H9 (cell line): ENCODE measurements around the gene ZNF407. TPM values are rescaled to one million over a fixed set of nuclear protein-coding genes. Genes with fewer than 3 reads are reported as not detected.

Experiments
- DNase-seq: peaks from one replicate; pipeline ENCODE4 v3.0.0-alpha.2; 2017
- H2AFZ ChIP-seq: one replicate; pipeline ENCODE4 v1.6.1; 2013; ENCODE audit warnings: mild to moderate bottlenecking, low read length, control low read depth, moderate library complexity
- H2AK5ac ChIP-seq: 2 replicates; pipeline ENCODE4 v1.6.1; 2013; ENCODE audit warnings: low read length, control low read depth, mixed read lengths; ENCODE audit not compliant: insufficient read length
- H2BK120ac ChIP-seq: one replicate; pipeline ENCODE4 v1.6.1; 2013; ENCODE audit warnings: low read depth, mild to moderate bottlenecking, low read length, control low read depth, inconsistent platforms; ENCODE audit not compliant: poor library complexity, severe bottlenecking
- H2BK12ac ChIP-seq: 2 replicates; pipeline ENCODE4 v1.6.1; 2013; ENCODE audit warnings: low read length, control low read depth, mixed read lengths, low read depth; ENCODE audit not compliant: insufficient read length
- H2BK15ac ChIP-seq: 2 replicates; pipeline ENCODE4 v1.6.1; 2013; ENCODE audit warnings: low read depth, low read length, control low read depth
- H2BK20ac ChIP-seq: one replicate; pipeline ENCODE4 v1.6.1; 2013; ENCODE audit warnings: low read depth, mild to moderate bottlenecking, low read length, control low read depth, inconsistent platforms; ENCODE audit not compliant: poor library complexity, severe bottlenecking
- H2BK5ac ChIP-seq: 2 replicates; pipeline ENCODE4 v1.6.1; 2013; ENCODE audit warnings: low read length, control low read depth, mixed read lengths; ENCODE audit not compliant: insufficient read length
- H3K14ac ChIP-seq: 2 replicates; pipeline ENCODE4 v1.6.1; 2013; ENCODE audit warnings: low read length, control low read depth; ENCODE audit not compliant: insufficient read depth
- H3K18ac ChIP-seq: 2 replicates; pipeline ENCODE4 v1.6.1; 2013; ENCODE audit warnings: low read depth, mild to moderate bottlenecking, mixed read lengths, low read length, control low read depth; ENCODE audit not compliant: insufficient read length
- H3K23ac ChIP-seq: 2 replicates; pipeline ENCODE4 v1.6.1; 2013; ENCODE audit warnings: low read length, control low read depth, mixed read lengths, low read depth; ENCODE audit not compliant: insufficient read length
- H3K23me2 ChIP-seq: 2 replicates; pipeline ENCODE4 v1.6.1; 2013; ENCODE audit warnings: low read depth, mild to moderate bottlenecking, mixed read lengths, low read length, control low read depth; ENCODE audit not compliant: insufficient read length, poor library complexity, severe bottlenecking
- H3K27ac ChIP-seq: 2 replicates; pipeline ENCODE4 v1.5.1; 2013; ENCODE audit warnings: low read length, control low read depth, mixed read lengths, low read depth; ENCODE audit not compliant: insufficient read length
- H3K27me3 ChIP-seq: 2 replicates; pipeline ENCODE4 v1.6.1; 2013; ENCODE audit warnings: low read length, control low read depth, inconsistent platforms; ENCODE audit not compliant: insufficient read depth
- H3K4ac ChIP-seq: 2 replicates; pipeline ENCODE4 v1.6.1; 2013; ENCODE audit warnings: low read depth, mild to moderate bottlenecking, control low read depth, inconsistent platforms, low read length, moderate library complexity
- H3K4me1 ChIP-seq: 2 replicates; pipeline ENCODE4 v1.6.1; 2013; ENCODE audit warnings: low read length, control low read depth, inconsistent platforms; ENCODE audit not compliant: insufficient read depth
- H3K4me2 ChIP-seq: 2 replicates; pipeline ENCODE4 v1.6.1; 2013; ENCODE audit warnings: low read length, control low read depth, mixed read lengths; ENCODE audit not compliant: insufficient read length, insufficient read depth
- H3K56ac ChIP-seq: 2 replicates; pipeline ENCODE4 v1.6.1; 2013; ENCODE audit warnings: low read depth, mild to moderate bottlenecking, mixed read lengths, low read length, control low read depth; ENCODE audit not compliant: insufficient read length
- H3K79me1 ChIP-seq: 2 replicates; pipeline ENCODE4 v1.6.1; 2013; ENCODE audit warnings: low read depth, mild to moderate bottlenecking, moderate library complexity, low read length, control low read depth, inconsistent platforms; ENCODE audit not compliant: insufficient read depth, poor library complexity, severe bottlenecking
- H3K79me2 ChIP-seq: 2 replicates; pipeline ENCODE4 v1.6.1; 2013; ENCODE audit warnings: low read length, control low read depth, inconsistent platforms; ENCODE audit not compliant: insufficient read depth
- H3K9ac ChIP-seq: 2 replicates; pipeline ENCODE4 v1.6.1; 2013; ENCODE audit warnings: low read length, control low read depth, mixed read lengths; ENCODE audit not compliant: insufficient read length; ENCODE audit errors: extremely low read depth
- H3K9me3 ChIP-seq: one replicate; pipeline ENCODE4 v1.6.1; 2013; ENCODE audit warnings: low read depth, low read length, inconsistent platforms; ENCODE audit not compliant: control insufficient read depth
- H3T11ph ChIP-seq: one replicate; pipeline ENCODE4 v1.6.1; 2013; ENCODE audit warnings: mild to moderate bottlenecking, low read length, control low read depth, inconsistent platforms
- H4K20me1 ChIP-seq: one replicate; pipeline ENCODE4 v1.6.1; 2013; ENCODE audit not compliant: control insufficient read depth, insufficient read length, insufficient read depth
- H4K5ac ChIP-seq: 2 replicates; pipeline ENCODE4 v1.6.1; 2013; ENCODE audit warnings: low read depth, mild to moderate bottlenecking, mixed read lengths, low read length, control low read depth; ENCODE audit not compliant: insufficient read length
- H4K8ac ChIP-seq: replicated peaks from 2 replicates; pipeline ENCODE4 v1.6.1; 2013; ENCODE audit warnings: low read length, control low read depth, mixed read lengths, low read depth; ENCODE audit not compliant: insufficient read length
- H4K91ac ChIP-seq: 2 replicates; pipeline ENCODE4 v1.6.1; 2013; ENCODE audit warnings: low read depth, mild to moderate bottlenecking, moderate library complexity, mixed read lengths, low read length, control low read depth; ENCODE audit not compliant: insufficient read length
- H3K27ac Mint-ChIP-seq, 3 experiments: 2 replicates in 2 of 3; 3 replicates in 1 of 3; pipeline ENCODE4 v1.8.0; 2020 to 2021; ENCODE audit warnings: mixed read lengths in 3 of 3, mild to moderate bottlenecking in 1 of 3, moderate library complexity in 1 of 3
- H3K27me3 Mint-ChIP-seq: 2 replicates; pipeline ENCODE4 v1.8.0; 2021; ENCODE audit warnings: low read depth, mild to moderate bottlenecking, moderate library complexity, mixed read lengths
- H3K36me3 Mint-ChIP-seq, 3 experiments: 2 replicates in 2 of 3; 3 replicates in 1 of 3; pipeline ENCODE4 v1.8.0; 2020 to 2021; ENCODE audit warnings: low read depth in 3 of 3, mixed read lengths in 3 of 3; ENCODE audit not compliant: insufficient read depth in 1 of 3
- H3K4me1 Mint-ChIP-seq, 2 experiments: 2 replicates each; pipeline ENCODE4 v1.8.0; 2020; ENCODE audit warnings: mixed read lengths in 2 of 2
- H3K4me3 Mint-ChIP-seq, 2 experiments: 2 replicates in 1 of 2; 3 replicates in 1 of 2; pipeline ENCODE4 v1.8.0; 2020 to 2021; ENCODE audit warnings: mild to moderate bottlenecking in 2 of 2, mixed read lengths in 2 of 2, moderate library complexity in 1 of 2
- H3K9me3 Mint-ChIP-seq, 2 experiments: 2 replicates in 1 of 2; 3 replicates in 1 of 2; pipeline ENCODE4 v1.8.0; 2020; ENCODE audit warnings: mild to moderate bottlenecking in 2 of 2, mixed read lengths in 2 of 2, moderate library complexity in 1 of 2
- WGBS: extraction: QIAGEN DNeasy Blood & Tissue Kit; methylation state at CpG from one replicate; pipeline ENCODE4 v1.1.7; 2013; ENCODE audit warnings: missing lambda C conversion rate, low lambda C conversion rate, mixed read lengths; ENCODE audit not compliant: insufficient read length; ENCODE audit errors: extremely low coverage; 5-methylcytosine and 5-hydroxymethylcytosine counted together
- total RNA-seq: library from RNA; stranded (reverse); gene quantifications from 2 replicates; pipeline ENCODE4 v1.2.1, GENCODE V29; 2021
- TF ChIP-seq, protein P1 (sequence below): fragments of 200-600 bp; sonication (generic); conservative IDR thresholded peaks from 3 replicates; pipeline ENCODE4 v1.8.0; 2021; ENCODE audit warnings: antibody characterized with exemption, mild to moderate bottlenecking

The ZNF407 gene
- total RNA-seq, 1 experiment from 2014 or later = 8.7 TPM

DNA sequence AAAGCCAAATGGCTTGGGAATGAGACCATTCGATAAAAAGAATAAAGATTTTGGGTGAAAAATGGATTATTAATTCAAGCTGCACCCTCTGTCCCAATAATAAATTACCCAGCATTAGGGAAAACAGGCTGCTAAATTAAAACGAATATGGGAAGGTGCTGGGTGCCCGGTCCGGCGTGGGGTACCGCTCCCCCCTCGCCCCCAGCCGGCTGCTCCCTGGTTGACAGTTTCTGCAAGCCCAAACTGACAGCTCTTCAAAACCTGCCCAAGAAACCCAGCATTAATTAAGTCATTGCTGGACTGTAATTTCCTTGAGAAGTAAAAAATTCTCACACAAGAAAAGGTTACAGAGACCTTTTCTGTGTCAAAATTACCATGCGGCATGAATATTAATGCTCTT, 512.6 kb downstream of the ZNF407 start:
- peaks cover 0 to 10% of the 10 kb centered on the region in 2 experiments; a peak in 2 of 4 replicates for H3K4me1 Mint-ChIP-seq
- no peak for DNase-seq
- H3K14ac ChIP-seq = no peak overlapping the region
- H3K4me3 Mint-ChIP-seq = no peak overlapping the region
- H2BK20ac ChIP-seq = no peak overlapping the region
- no peak overlapping the region for H2BK5ac ChIP-seq
- no peaks in the 10 kb centered on the region; the same call in 1 of the 2 replicates for H3K4me1 ChIP-seq
- H3K27me3 Mint-ChIP-seq = no peaks in the 10 kb centered on the region
- TF ChIP-seq, protein P1, sequence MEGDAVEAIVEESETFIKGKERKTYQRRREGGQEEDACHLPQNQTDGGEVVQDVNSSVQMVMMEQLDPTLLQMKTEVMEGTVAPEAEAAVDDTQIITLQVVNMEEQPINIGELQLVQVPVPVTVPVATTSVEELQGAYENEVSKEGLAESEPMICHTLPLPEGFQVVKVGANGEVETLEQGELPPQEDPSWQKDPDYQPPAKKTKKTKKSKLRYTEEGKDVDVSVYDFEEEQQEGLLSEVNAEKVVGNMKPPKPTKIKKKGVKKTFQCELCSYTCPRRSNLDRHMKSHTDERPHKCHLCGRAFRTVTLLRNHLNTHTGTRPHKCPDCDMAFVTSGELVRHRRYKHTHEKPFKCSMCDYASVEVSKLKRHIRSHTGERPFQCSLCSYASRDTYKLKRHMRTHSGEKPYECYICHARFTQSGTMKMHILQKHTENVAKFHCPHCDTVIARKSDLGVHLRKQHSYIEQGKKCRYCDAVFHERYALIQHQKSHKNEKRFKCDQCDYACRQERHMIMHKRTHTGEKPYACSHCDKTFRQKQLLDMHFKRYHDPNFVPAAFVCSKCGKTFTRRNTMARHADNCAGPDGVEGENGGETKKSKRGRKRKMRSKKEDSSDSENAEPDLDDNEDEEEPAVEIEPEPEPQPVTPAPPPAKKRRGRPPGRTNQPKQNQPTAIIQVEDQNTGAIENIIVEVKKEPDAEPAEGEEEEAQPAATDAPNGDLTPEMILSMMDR = no peak
- H3K79me1 ChIP-seq = no peaks in the 10 kb centered on the region
- H4K5ac ChIP-seq = no peak overlapping the region
- H3K9ac ChIP-seq = no peak overlapping the region
- no peak overlapping the region for H3K4ac ChIP-seq
- H3K56ac ChIP-seq = no peak overlapping the region
- H3K27me3 ChIP-seq = no peaks in the 10 kb centered on the region
- no peak overlapping the region for H3T11ph ChIP-seq
- no peaks in the 10 kb centered on the region for H3K36me3 Mint-ChIP-seq
- no peaks in the 10 kb centered on the region for H3K9me3 Mint-ChIP-seq
- H3K27ac Mint-ChIP-seq = no peak overlapping the region
- H3K18ac ChIP-seq = no peak overlapping the region
- H3K23me2 ChIP-seq = no peaks in the 10 kb centered on the region
- H3K4me2 ChIP-seq = no peak overlapping the region
- H2BK15ac ChIP-seq = no peak overlapping the region
- no peak overlapping the region for H3K23ac ChIP-seq
- no peak overlapping the region for H3K27ac ChIP-seq
- no peak overlapping the region for H2AK5ac ChIP-seq
- no peaks in the 10 kb centered on the region for H4K20me1 ChIP-seq
- no peak overlapping the region for H2AFZ ChIP-seq
- no peaks in the 10 kb centered on the region for H3K9me3 ChIP-seq
- H2BK12ac ChIP-seq = no peak overlapping the region
- H4K8ac ChIP-seq = no peak overlapping the region
- H2BK120ac ChIP-seq = no peak overlapping the region
- WGBS = no CpG with 5 or more reads among the region's 9 CpGs
- H4K91ac ChIP-seq = no peak overlapping the region
- H3K79me2 ChIP-seq = no peaks in the 10 kb centered on the region
